ENCODE measurements around the gene NOTCH2.

NOTCH2 gene

GRCh38 chr1:119943216-119943615 is 126.2 kb downstream of the NOTCH2 start:
- no peak for DNase-seq (ENCODE audit: extremely low read depth, low read depth)
- no peak for TF ChIP-seq CTCF (IDR thresholded peaks at IDR 0.05; ENCODE audit: low read depth, low read length)

GRCh38 chr1:119941392-119941791 is 128.1 kb downstream of the NOTCH2 start:
- DNase-seq (ENCODE audit: extremely low read depth, low read depth), result no peak
- no peak for TF ChIP-seq CTCF (IDR thresholded peaks at IDR 0.05; ENCODE audit: low read depth, low read length)

GRCh38 chr1:119940697-119941096 is 128.8 kb downstream of the NOTCH2 start:
- TF ChIP-seq CTCF (IDR thresholded peaks at IDR 0.05; ENCODE audit: low read depth, low read length), result no peak

GRCh38 chr1:119937198-119937597 is 132.3 kb downstream of the NOTCH2 start:
- no peak for TF ChIP-seq CTCF (IDR thresholded peaks at IDR 0.05; ENCODE audit: low read depth, low read length)
- no peak for DNase-seq (ENCODE audit: extremely low read depth, low read depth)

More at GRCh38 chr1:119940697-119941096, 128.8 kb downstream of the NOTCH2 start:
- no peak for DNase-seq (ENCODE audit: extremely low read depth, low read depth)

GRCh38 chr1:119935915-119936314 is 133.5 kb downstream of the NOTCH2 start:
- TF ChIP-seq CTCF (IDR thresholded peaks at IDR 0.05; ENCODE audit: low read depth, low read length), result no peak
- no peak for DNase-seq (ENCODE audit: extremely low read depth, low read depth)

- no peak for DNase-seq (ENCODE audit: extremely low read depth, low read depth)
- TF ChIP-seq CTCF (IDR thresholded peaks at IDR 0.05; ENCODE audit: low read depth, low read length), result no peak
Observed at GRCh38 chr1:119935373-119935772, 134.1 kb downstream of the NOTCH2 start.

- no peak for DNase-seq (ENCODE audit: extremely low read depth, low read depth)
- no peak for TF ChIP-seq CTCF (IDR thresholded peaks at IDR 0.05; ENCODE audit: low read depth, low read length)
Observed at GRCh38 chr1:119933397-119933796, 136.1 kb downstream of the NOTCH2 start.

All from AG09319 (cell line).